LNCAP (cell line): ENCODE data around the gene FICD.

Experiments
- CTCF ChIP-seq: fragments of 450-650 bp; IDR thresholded peaks from 2 replicates; pipeline ENCODE4 v1.5.1; 2017; ENCODE audit warnings: mild to moderate bottlenecking

FICD gene

GRCh38 chr12:108478611-108479206 lies 36.4 kb upstream of the FICD start:
- TF ChIP-seq CTCF = no peak

GRCh38 chr12:108479364-108480070 lies 35.6 kb upstream of the FICD start:
- no peak for TF ChIP-seq CTCF

- no peak for TF ChIP-seq CTCF
Measured at GRCh38 chr12:108482717-108483212, 32.3 kb upstream of the FICD start.

GRCh38 chr12:108483213-108484059 lies 31.6 kb upstream of the FICD start:
- TF ChIP-seq CTCF = no peak

- TF ChIP-seq CTCF = no peak
Measured at GRCh38 chr12:108484431-108484830, 30.6 kb upstream of the FICD start.

- no peak for TF ChIP-seq CTCF
Measured at GRCh38 chr12:108484845-108485244, 30.2 kb upstream of the FICD start.

- no peak for TF ChIP-seq CTCF
Measured at GRCh38 chr12:108491256-108491655, 23.8 kb upstream of the FICD start.
